Measurements from ENCODE around the gene EP400.
"Not testable (repeated sequence)": the region's sequence is repeated elsewhere in the genome, so short reads cannot be mapped to it uniquely, and the experiment has no call there.

Gene EP400

DNA sequence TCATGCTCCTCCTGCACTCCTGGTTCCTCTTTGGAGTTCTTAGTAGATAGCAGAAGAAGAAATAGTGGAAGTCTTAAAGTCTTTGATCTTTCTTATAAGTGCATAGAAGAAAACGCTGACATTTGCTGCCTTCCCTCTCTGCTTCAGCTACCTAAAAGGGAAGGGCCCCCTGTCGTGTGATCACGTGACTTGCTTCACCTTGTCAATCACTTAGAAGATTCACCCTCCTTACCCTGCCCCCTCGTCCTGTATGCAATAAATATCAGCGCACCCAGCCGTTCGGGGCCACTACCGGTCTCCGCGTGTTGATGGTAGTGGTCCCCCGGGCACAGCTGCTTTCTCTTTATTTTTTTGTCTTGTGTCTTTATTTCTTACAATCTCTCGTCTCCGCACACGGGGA, 153.3 kb downstream of the EP400 start:
- intact Hi-C loops (cut with DNase I); DNase-seq: not testable (repeated sequence)

DNA sequence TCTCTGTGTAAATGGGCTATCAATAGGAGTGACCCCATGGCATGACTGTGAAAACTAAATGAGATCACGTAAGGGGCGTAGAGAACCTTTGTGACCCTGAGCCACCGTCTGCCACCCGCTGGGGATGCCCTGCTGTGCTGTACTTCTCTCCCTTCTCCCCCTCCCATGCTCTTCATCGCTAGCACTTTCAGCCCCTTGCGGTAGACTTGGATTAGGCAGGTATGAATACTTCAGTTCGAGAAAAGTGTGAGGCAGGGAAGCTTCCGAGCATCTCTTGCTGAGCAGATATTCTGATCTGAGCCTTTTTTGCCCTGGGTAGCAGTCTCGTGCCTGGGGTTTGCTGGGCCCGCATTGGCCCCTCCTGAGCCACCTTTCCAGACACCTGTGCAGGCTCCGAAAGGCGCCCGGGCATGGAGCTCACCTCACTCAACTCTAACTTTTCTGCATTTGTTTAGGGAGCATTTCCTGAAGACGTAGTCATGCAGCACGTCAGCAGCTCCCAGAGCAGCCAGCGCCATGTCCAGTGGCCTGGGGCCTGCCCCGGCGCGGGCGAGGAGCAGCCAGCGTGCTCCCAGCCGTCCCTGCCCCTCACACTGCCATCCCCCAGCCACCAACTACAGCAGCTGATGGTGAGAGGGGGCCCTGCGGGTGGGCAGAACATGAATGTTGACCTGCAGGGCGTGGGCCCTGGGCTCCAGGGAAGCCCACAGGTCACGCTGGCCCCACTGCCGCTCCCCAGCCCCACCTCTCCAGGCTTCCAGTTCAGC, 154.0 kb downstream of the EP400 start:
- DNase-seq = no peak
- intact Hi-C loops (cut with DNase I) = no loop called here

GRCh38 chr12:132105467-132105866, 155.7 kb downstream of the EP400 start:
- intact Hi-C loops (cut with DNase I) = no loop called here
- no peak for DNase-seq

GRCh38 chr12:132106921-132107320, 157.2 kb downstream of the EP400 start:
- intact Hi-C loops (cut with DNase I) = no loop called here
- DNase-seq = no peak

- intact Hi-C loops (cut with DNase I) = no loop called here
- peak in 1 of 10 donors; percentile 91 for DNase-seq
Measured at GRCh38 chr12:132108211-132108832, 158.6 kb downstream of the EP400 start.

GRCh38 chr12:132109741-132110140, 160.0 kb downstream of the EP400 start:
- intact Hi-C loops (cut with DNase I) = no loop called here

GRCh38 chr12:132110677-132111076, 160.9 kb downstream of the EP400 start:
- no peak for DNase-seq
- intact Hi-C loops (cut with DNase I) = no loop called here

More at GRCh38 chr12:132109741-132110140, 160.0 kb downstream of the EP400 start:
- no peak for DNase-seq

DNA sequence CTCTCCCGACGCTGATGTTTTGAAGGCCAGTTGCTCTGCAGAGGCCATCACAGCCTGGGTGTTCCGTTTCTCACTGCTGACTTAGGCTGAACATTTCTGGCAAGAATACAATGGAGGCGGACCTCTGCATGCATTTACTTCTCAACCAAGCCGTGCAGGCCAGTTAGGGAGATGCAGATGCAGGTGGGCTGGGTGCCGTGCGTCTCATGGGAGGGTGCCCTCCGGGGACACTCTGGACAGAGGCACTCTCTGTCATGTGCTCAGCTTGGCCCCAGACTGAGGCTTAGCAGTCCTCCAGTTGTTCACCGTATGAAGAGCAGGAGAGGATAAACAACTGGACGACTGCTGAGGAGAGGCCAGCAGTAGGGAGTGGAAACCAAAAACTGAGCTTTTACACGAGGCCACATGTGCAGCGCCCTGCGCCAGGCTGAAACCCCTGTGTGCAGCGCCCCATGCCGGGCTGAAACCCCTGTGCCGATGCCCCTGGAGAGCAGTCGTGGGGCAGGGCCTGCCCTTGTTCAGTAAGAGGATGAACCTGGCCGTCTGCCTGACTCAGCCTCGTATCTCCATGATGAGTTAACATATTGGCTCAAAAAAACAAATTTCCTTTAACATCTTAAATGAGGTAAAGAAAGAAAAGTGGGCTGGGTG, 162.0 kb downstream of the EP400 start:
- intact Hi-C loops (cut with DNase I) = no loop called here
- DNase-seq = no peak

- intact Hi-C loops (cut with DNase I) = no loop called here
- peak in 1 of 10 donors; percentile 58 for DNase-seq
Measured at GRCh38 chr12:132114667-132115066, 164.9 kb downstream of the EP400 start.

DNA sequence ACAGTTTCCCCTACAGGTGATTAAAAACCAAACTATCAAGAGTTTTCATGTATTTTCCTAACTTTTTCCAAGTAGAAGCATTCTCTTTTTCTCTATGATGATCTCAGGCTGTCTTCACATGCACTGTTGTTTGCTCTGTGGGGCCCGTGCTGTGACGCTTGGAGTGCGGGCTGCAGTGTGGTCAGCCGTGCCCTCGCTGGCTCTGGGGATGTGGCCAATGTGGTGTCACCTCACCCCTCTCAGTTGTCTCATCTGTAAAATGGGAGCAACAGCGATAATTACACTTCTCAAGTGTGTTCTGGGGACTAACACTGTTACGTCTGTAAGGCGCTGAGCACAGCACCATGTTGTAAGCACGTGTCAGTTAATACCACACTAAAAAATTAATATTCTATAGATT, 165.8 kb downstream of the EP400 start:
- DNase-seq = peak in 1 of 10 donors; percentile 4
- intact Hi-C loops (cut with DNase I) = no loop called here

- intact Hi-C loops (cut with DNase I) = no loop called here
- DNase-seq = no peak
Measured at GRCh38 chr12:132116709-132117557, 167.2 kb downstream of the EP400 start.

- peak in 1 of 10 donors; percentile 52 for DNase-seq
- intact Hi-C loops (cut with DNase I) = no loop called here
Measured at GRCh38 chr12:132117558-132117875, 167.8 kb downstream of the EP400 start.

DNA sequence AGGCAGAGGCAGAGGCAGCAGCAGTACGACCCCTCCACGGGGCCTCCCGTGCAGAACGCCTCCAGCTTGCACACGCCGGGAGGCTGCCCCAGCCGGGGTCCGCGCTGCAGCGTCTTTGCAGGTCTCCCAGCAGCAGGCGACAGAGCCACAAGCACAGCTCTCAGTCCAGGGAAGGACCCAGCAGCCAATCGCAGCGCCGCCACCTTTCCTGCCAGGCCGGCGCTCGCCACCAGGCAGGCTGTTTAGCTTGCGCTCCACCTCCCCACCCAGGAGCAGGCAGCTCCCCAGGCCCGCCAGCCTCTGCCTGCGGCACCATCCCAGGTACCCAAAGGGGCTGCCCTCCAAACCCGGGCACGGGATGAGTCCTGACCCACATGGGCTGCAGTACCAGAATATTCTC, 169.1 kb downstream of the EP400 start:
- DNase-seq = peak in 2 of 10 donors; percentile 59 to 62

DNA sequence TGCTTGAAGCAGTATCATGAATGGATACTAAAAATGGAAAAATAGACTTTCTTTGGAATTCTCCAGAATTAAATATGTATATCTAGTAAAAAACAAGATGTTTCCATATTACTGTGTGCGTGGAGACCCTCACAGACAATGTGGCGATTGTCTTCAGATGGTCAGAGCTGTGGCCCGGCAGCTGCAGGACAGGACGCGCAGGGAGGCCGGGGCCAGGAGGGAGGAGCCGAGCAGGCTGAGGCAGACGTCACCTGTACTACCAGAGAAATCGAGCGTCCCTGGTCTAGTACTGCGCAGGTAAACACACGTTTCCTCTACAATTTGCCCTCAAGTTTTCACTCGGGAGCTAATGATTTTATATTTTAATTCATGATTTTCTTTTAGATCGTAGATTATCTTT, 171.5 kb downstream of the EP400 start:
- intact Hi-C loops (cut with DNase I) = no loop called here
- DNase-seq = peak in 1 of 10 donors; percentile 42

More for the DNA sequence above, 169.1 kb downstream of the EP400 start:
- intact Hi-C loops (cut with DNase I) = no loop called here

- DNase-seq = peak in 2 of 10 donors; percentile 6 to 9
Measured at GRCh38 chr12:132123970-132124765, 174.4 kb downstream of the EP400 start.

GRCh38 chr12:132124766-132125425, 175.2 kb downstream of the EP400 start:
- DNase-seq = peak in 2 of 10 donors; percentile 79
- intact Hi-C loops (cut with DNase I) = no loop called here

More at GRCh38 chr12:132123970-132124765, 174.4 kb downstream of the EP400 start:
- intact Hi-C loops (cut with DNase I) = no loop called here

- intact Hi-C loops (cut with DNase I) = no loop called here
- DNase-seq = peak in 2 of 10 donors; percentile 51 to 55
Measured at GRCh38 chr12:132125736-132126135, 176.0 kb downstream of the EP400 start.

GRCh38 chr12:132127041-132127440, 177.3 kb downstream of the EP400 start:
- DNase-seq = peak in 1 of 10 donors; percentile 22
- intact Hi-C loops (cut with DNase I) = no loop called here

- peak in 2 of 10 donors; percentile 36 to 43 for DNase-seq
- intact Hi-C loops (cut with DNase I) = no loop called here
Measured at GRCh38 chr12:132129007-132129406, 179.3 kb downstream of the EP400 start.

All from posterior cingulate gyrus (tissue), 11 donors.